Measurements from ENCODE around the gene PCP4. TPM values are rescaled to one million over a fixed set of nuclear protein-coding genes. Genes with fewer than 3 reads are reported as not detected.

Gene PCP4
- polyA plus RNA-seq, 1 donor (not counting 4 experiments of a cell fraction or from before 2014, with no cell fraction given) = not detected

DNA sequence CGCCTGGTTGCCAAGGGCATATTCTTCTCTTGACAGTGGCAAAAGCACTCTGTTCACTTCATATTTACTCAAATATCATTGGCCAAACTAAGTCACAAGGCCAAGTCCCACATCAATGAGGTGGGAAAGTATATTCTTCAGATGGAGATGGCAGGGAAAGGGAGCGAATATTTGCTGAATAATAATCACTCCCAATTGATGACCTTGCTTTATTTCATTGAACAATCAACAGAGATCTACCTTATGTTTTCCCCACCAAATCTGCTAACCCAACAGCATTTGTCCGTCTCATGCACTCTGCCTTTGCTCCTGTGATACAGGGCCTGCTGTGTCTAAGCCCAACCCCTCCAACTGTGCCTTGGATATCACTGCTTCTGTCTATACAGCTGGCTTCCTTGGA, 45.2 kb upstream of the PCP4 start:
- Histone ChIP-seq H3K9me3 (ENCODE audit: control insufficient read depth, low read depth, low read length) (no peaks in the 10 kb centered on the region), H2AFZ (ENCODE audit: control insufficient read depth, low read length) (no peak overlapping the region), H3K4me1 (ENCODE audit: control insufficient read depth, extremely low read depth, insufficient read depth, low read length) (no peaks in the 10 kb centered on the region), H4K20me1 (ENCODE audit: control insufficient read depth, extremely low read depth, insufficient read depth, low read length) (no peaks in the 10 kb centered on the region), H3K9me1 (ENCODE audit: control insufficient read depth, extremely low read depth, insufficient read depth, low read length) (no peaks in the 10 kb centered on the region), H3K4me2 (ENCODE audit: control insufficient read depth, extremely low read depth, insufficient read depth, low read depth, low read length) (no peak overlapping the region), H3K9ac (ENCODE audit: control insufficient read depth, extremely low read depth, insufficient read depth, low read length) (no peak overlapping the region), H3K36me3 (ENCODE audit: control insufficient read depth in 2 of 2, extremely low read depth in 1 of 2, insufficient read depth in 2 of 2, low read length in 2 of 2) (no peaks in the 10 kb centered on the region), H3K27me3 (ENCODE audit: control insufficient read depth, extremely low read depth, insufficient read depth, low read length) (no peaks in the 10 kb centered on the region), H3K79me2 (ENCODE audit: control insufficient read depth, insufficient read depth, low read length) (no peaks in the 10 kb centered on the region), H3K4me3 (ENCODE audit: control insufficient read depth in 2 of 3, extremely low read depth in 1 of 3, insufficient read depth in 2 of 3, low read depth in 1 of 3, low read length in 3 of 3) (no peak overlapping the region), H3K27ac (ENCODE audit: control insufficient read depth, insufficient read depth, low read length) (no peak overlapping the region)
- no peak for TF ChIP-seq EZH2 (IDR thresholded peaks at IDR 0.05; ENCODE audit: low read length)
- TF ChIP-seq, protein P1, sequence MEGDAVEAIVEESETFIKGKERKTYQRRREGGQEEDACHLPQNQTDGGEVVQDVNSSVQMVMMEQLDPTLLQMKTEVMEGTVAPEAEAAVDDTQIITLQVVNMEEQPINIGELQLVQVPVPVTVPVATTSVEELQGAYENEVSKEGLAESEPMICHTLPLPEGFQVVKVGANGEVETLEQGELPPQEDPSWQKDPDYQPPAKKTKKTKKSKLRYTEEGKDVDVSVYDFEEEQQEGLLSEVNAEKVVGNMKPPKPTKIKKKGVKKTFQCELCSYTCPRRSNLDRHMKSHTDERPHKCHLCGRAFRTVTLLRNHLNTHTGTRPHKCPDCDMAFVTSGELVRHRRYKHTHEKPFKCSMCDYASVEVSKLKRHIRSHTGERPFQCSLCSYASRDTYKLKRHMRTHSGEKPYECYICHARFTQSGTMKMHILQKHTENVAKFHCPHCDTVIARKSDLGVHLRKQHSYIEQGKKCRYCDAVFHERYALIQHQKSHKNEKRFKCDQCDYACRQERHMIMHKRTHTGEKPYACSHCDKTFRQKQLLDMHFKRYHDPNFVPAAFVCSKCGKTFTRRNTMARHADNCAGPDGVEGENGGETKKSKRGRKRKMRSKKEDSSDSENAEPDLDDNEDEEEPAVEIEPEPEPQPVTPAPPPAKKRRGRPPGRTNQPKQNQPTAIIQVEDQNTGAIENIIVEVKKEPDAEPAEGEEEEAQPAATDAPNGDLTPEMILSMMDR (optimal IDR thresholded peaks at IDR 0.05 in 1 of 3, IDR thresholded peaks at IDR 0.05 in 1 of 3, conservative IDR thresholded peaks at IDR 0.05 in 1 of 3; ENCODE audit: extremely low read depth in 1 of 3, insufficient read depth in 2 of 3, low read length in 3 of 3) = no peak
- FAIRE-seq = no peak
- dilution Hi-C loops (cut with MboI; ENCODE audit: extremely low pct_ligation_motif_present, low sequenced_read_pairs) = no loop called here
- DNase-seq (ENCODE audit: low read depth, low spot score) = no peak

DNA sequence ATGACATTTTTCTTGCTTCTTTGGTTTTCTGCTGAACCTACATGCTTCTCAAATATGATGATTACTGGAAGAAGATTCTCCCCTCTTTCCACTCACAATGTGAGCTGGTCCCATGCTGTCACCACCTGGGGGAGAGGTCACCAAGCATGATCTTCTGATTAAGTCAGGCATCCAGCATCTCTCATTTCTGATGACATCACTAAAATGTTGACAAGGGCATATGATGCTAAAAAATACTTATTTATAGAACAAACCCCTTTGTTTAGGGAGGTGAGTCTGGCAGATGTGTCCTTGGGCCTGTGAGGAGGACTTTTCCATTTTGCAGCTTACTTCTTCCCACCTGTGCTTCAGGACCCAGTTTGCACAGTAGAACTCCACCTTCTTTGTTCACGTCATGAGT, 42.0 kb upstream of the PCP4 start:
- TF ChIP-seq EZH2 (IDR thresholded peaks at IDR 0.05; ENCODE audit: low read length) = no peak
- TF ChIP-seq, protein P1 (optimal IDR thresholded peaks at IDR 0.05 in 1 of 3, IDR thresholded peaks at IDR 0.05 in 1 of 3, conservative IDR thresholded peaks at IDR 0.05 in 1 of 3; ENCODE audit: extremely low read depth in 1 of 3, insufficient read depth in 2 of 3, low read length in 3 of 3) = no peak
- FAIRE-seq (no peak), DNase-seq (ENCODE audit: low read depth, low spot score) (no peak)
- no peaks in the 10 kb centered on the region for H4K20me1 ChIP-seq (ENCODE audit: control insufficient read depth, extremely low read depth, insufficient read depth, low read length)
- no peak overlapping the region for H3K27ac ChIP-seq (ENCODE audit: control insufficient read depth, insufficient read depth, low read length)
- dilution Hi-C loops (cut with MboI; ENCODE audit: extremely low pct_ligation_motif_present, low sequenced_read_pairs) = no loop called here
- no peak overlapping the region for H3K4me2 ChIP-seq (ENCODE audit: control insufficient read depth, extremely low read depth, insufficient read depth, low read depth, low read length)
- H3K9me1 ChIP-seq (ENCODE audit: control insufficient read depth, extremely low read depth, insufficient read depth, low read length) = no peaks in the 10 kb centered on the region
- no peaks in the 10 kb centered on the region for H3K4me1 ChIP-seq (ENCODE audit: control insufficient read depth, extremely low read depth, insufficient read depth, low read length)
- no peak overlapping the region for H2AFZ ChIP-seq (ENCODE audit: control insufficient read depth, low read length)
- H3K79me2 ChIP-seq (ENCODE audit: control insufficient read depth, insufficient read depth, low read length) = no peaks in the 10 kb centered on the region
- H3K9me3 ChIP-seq (ENCODE audit: control insufficient read depth, low read depth, low read length) = no peaks in the 10 kb centered on the region
- H3K9ac ChIP-seq (ENCODE audit: control insufficient read depth, extremely low read depth, insufficient read depth, low read length) = no peak overlapping the region
- H3K36me3 ChIP-seq (ENCODE audit: control insufficient read depth in 2 of 2, extremely low read depth in 1 of 2, insufficient read depth in 2 of 2, low read length in 2 of 2) = no peaks in the 10 kb centered on the region
- no peak overlapping the region for H3K4me3 ChIP-seq (ENCODE audit: control insufficient read depth in 2 of 3, extremely low read depth in 1 of 3, insufficient read depth in 2 of 3, low read depth in 1 of 3, low read length in 3 of 3)
- no peaks in the 10 kb centered on the region for H3K27me3 ChIP-seq (ENCODE audit: control insufficient read depth, extremely low read depth, insufficient read depth, low read length)

All from keratinocyte (primary cell).